Mucosa of rectum (tissue), 2 donors: ENCODE measurements around the gene MYORG.

Source experiments
- H3K27ac ChIP-seq, 2 donors: one replicate each; pipeline ENCODE4 v1.7.0; 2013; ENCODE audit warnings: inconsistent platforms in 2 of 2, low read depth in 2 of 2, low read length in 2 of 2
- H3K27me3 ChIP-seq, 2 donors: one replicate each; pipeline ENCODE4 v1.7.0; 2013; ENCODE audit warnings: low read length in 2 of 2; ENCODE audit not compliant: control insufficient read depth in 2 of 2, insufficient read depth in 2 of 2
- H3K36me3 ChIP-seq, 2 donors: one replicate each; pipeline ENCODE4 v1.7.0; 2013; ENCODE audit warnings: low read length in 2 of 2; ENCODE audit not compliant: control insufficient read depth in 2 of 2, insufficient read depth in 2 of 2
- H3K4me1 ChIP-seq, 2 donors: one replicate each; pipeline ENCODE4 v1.7.0; 2013; ENCODE audit warnings: low read length in 2 of 2, mild to moderate bottlenecking in 1 of 2; ENCODE audit not compliant: control insufficient read depth in 2 of 2, insufficient read depth in 2 of 2
- H3K4me3 ChIP-seq, 2 donors: one replicate each; pipeline ENCODE4 v1.7.0; 2013; ENCODE audit warnings: low read length in 2 of 2
- H3K9ac ChIP-seq, 2 donors: one replicate each; pipeline ENCODE4 v1.7.0; 2013; ENCODE audit warnings: low read length in 2 of 2, low read depth in 1 of 2, mild to moderate bottlenecking in 1 of 2
- H3K9me3 ChIP-seq, 2 donors: one replicate each; pipeline ENCODE4 v1.7.0; 2013; ENCODE audit warnings: low read length in 2 of 2; ENCODE audit not compliant: control insufficient read depth in 2 of 2
- donor health status: healthy.
- donor health status: Normal muscosa, but diverticular disease.

MYORG gene

DNA sequence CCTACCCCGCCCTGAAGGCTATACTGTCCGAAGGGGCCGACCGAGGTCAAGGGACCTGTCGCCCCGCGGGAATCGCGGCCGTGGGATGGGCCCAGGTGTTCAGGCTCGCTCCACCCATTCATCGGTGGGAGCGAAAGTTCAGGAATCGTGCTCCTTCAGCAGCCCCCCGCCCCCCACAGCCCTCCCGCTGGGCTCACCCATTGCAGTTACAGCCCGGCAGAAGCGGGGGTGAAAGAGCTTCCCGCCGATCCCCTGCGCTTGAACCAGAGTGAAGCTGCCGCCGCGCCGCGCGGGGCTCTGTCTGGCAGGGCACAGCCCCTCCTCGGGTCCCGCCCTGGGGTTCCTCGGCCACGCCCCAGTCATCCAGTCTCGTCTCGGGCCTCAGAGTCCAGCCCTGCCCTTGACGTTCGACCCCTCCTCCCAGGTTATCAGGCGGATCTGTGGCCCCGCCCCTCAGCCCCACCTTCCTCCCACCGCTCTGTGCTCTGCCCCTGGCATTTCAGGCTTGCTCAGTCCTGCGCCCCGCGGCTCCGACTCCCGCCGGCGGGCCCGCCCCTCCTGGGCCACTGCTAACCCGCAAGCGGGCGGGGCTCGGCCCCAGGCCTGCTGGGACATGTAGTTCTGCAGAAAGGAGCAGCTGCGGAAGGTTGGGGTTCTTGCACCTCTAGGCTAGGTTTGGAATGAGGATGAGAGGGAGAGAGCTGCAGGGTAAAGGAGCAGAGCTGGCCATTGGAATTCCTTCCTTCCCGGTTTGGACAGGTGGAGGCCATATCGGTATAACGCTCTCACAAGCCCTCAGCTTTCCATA is at the start of gene MYORG:
Gene MYORG (minus strand): TSS at position 303 of the 808 bp plus-strand sequence. CDS start 3,955 bp downstream, outside the sequence.
- Histone ChIP-seq H3K36me3 (peaks cover 6 to 9% of the 10 kb centered on the region in 2 donors), H3K27me3 (no peaks in the 10 kb centered on the region), H3K4me1 (peaks cover 37 to 43% of the 10 kb centered on the region in 2 donors), H3K9ac (peak within 1 kb of the TSS; percentile 94), H3K27ac (peak within 1 kb of the TSS; percentile 94 to 98), H3K4me3 (peak within 1 kb of the TSS; percentile 94 to 95), H3K9me3 (no peaks in the 10 kb centered on the region)

DNA sequence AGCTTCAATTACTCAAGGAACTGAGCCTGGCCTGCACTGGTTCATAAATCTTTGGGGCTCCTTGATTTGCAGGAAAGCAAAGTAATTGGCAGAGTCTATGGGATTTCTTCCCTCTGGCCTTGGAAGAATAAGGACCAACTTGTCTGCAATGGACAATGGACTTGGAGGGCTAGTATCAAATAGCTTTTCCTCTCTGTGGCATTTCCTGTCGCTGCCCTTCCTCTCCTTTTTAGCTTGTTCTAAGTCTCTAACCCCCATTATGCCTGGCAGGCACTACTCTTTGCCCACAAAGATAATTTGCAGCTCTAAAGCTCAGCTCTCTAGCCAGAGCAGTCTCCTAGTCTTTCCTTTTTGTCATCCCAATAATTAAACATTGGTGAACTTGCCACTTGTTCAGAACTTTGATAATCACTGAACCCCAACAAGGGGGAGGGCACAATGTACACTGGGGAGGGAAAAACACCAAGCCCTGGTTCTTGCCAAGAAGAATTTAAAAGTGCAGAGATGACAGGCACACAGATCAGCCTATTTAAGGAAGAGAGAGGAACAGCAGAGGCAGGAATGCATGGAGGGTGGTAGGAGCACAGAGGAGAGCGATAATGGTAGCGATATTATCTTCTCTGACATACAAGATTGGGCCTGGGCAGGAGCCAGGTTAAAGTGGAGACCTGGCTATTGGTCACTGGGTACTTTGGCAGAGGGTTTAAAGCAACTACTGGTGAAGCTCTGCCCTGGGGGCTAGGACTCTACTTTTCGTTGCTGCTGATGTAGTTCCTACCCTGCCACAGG is 43.2 kb upstream of the MYORG start:
- Histone ChIP-seq H3K27ac (no peak overlapping the region), H3K27me3 (no peaks in the 10 kb centered on the region), H3K36me3 (no peaks in the 10 kb centered on the region), H3K9me3 (no peaks in the 10 kb centered on the region), H3K9ac (no peak overlapping the region), H3K4me3 (no peak overlapping the region), H3K4me1 (no peaks in the 10 kb centered on the region)

DNA sequence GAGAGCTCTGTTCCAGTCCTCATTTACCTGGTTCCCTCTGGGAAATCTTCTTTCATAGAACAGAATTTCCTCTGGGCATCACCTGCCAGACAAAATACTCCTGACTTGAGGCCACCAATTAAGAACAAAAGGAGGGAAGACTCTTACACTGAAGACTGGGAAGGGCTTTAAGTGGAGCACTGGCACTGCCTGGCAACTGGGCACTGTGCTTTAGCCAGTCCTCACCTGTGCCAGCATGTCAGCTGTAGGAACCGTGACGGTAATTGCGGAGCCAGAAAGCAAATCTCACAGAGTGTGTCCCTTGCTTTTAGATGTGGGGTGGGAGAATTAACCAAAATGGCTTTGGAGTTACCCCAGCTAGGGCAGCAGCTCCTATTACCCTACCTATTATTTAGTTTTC is 41.0 kb upstream of the MYORG start:
- no peaks in the 10 kb centered on the region for H3K36me3 ChIP-seq

DNA sequence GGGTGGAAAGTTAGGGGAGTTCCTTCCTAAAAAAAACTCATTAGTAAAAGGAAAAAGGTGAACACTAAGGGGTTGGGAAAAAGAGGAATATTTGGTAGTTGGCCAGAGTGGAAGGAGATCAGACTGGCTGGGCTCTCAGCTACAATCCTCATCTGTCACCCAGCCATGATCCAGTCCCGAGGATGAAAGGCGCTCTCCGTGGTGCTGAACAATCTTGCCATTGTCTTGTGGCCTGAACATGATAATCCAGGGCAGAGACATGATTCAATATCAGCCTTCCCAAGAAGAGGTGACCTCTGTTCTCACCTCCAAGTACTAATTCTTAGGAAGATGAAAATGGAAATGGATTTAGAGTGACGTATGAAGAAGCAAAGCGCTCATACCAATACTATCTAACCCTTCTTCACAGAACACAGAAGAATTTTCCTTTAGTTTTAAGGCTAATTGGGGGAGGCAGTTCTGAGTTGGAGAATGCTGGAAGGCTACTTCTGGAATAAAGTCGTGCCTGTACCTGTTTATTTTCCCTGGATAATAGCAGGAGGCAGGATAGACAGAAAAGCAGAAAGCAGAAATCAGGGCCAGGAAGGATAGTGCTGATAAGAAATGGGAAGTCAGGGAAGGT is 36.6 kb upstream of the MYORG start:
- Histone ChIP-seq H3K4me1 (no peaks in the 10 kb centered on the region), H3K27ac (no peak overlapping the region), H3K36me3 (no peaks in the 10 kb centered on the region), H3K27me3 (no peaks in the 10 kb centered on the region), H3K9ac (no peak overlapping the region), H3K4me3 (no peak overlapping the region), H3K9me3 (no peaks in the 10 kb centered on the region)

More for the DNA sequence above, 41.0 kb upstream of the MYORG start:
- H3K27ac ChIP-seq: no peak overlapping the region
- no peak overlapping the region for H3K9ac ChIP-seq
- no peak overlapping the region for H3K4me3 ChIP-seq
- no peaks in the 10 kb centered on the region for H3K27me3 ChIP-seq
- H3K9me3 ChIP-seq: no peaks in the 10 kb centered on the region
- no peaks in the 10 kb centered on the region for H3K4me1 ChIP-seq

DNA sequence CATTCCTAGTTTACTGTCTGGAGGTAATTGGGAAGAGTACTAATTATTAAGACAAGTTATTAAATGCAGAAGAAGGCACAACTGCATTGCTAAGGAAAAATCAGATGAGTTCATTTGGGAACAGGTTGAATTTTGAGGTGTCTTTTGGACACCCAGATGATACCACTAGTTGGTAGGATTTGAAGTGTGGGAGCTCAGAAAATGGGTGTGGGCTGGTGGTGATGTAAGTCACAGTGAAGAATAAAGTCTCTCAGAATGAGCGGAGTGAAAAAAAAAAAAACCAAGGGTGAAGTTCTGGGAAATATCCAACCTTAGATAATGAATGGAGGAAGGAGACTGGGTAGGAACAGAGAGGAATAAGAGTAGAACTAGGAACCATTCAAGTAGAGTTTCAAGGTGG is 35.6 kb upstream of the MYORG start:
- Histone ChIP-seq H3K9ac (no peak overlapping the region), H3K27ac (no peak overlapping the region), H3K9me3 (no peaks in the 10 kb centered on the region), H3K4me1 (no peaks in the 10 kb centered on the region), H3K36me3 (no peaks in the 10 kb centered on the region), H3K27me3 (no peaks in the 10 kb centered on the region), H3K4me3 (no peak overlapping the region)

- no peaks in the 10 kb centered on the region for H3K9me3 ChIP-seq
- no peak overlapping the region for H3K27ac ChIP-seq
- no peaks in the 10 kb centered on the region for H3K27me3 ChIP-seq
- no peak overlapping the region for H3K9ac ChIP-seq
- H3K36me3 ChIP-seq: no peaks in the 10 kb centered on the region
- H3K4me1 ChIP-seq: no peaks in the 10 kb centered on the region
- no peak overlapping the region for H3K4me3 ChIP-seq
Measured at GRCh38 chr9:34409154-34409553, 32.5 kb upstream of the MYORG start.

- H3K36me3 ChIP-seq: no peaks in the 10 kb centered on the region
- no peak overlapping the region for H3K9ac ChIP-seq
- no peaks in the 10 kb centered on the region for H3K9me3 ChIP-seq
- H3K27ac ChIP-seq: no peak overlapping the region
- no peak overlapping the region for H3K4me3 ChIP-seq
- H3K27me3 ChIP-seq: no peaks in the 10 kb centered on the region
- H3K4me1 ChIP-seq: no peaks in the 10 kb centered on the region
Measured at GRCh38 chr9:34408173-34408572, 31.5 kb upstream of the MYORG start.

DNA sequence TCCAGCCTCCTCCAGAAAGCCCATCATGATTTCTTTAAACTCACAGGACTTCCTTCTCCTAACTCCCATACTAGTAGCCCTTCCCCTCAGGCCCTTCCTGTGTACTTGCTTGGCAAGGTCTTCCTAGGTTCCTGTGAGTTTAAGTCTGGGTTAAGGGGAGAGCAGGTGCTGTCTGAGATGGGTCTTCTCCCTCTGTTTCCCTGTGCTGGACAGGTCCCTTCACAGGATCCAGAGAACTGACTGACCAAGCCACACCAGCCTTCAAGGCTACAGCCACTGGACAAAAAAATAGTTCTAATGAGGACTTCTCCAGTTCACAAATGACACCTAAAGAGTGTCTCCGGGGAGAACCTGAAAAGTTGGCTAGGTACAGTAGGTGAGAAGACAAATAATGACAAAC is 29.5 kb upstream of the MYORG start:
- H3K36me3 ChIP-seq: peaks cover 0 to 2% of the 10 kb centered on the region in 2 donors
- H3K4me1 ChIP-seq: no peaks in the 10 kb centered on the region
- no peak overlapping the region for H3K9ac ChIP-seq
- H3K4me3 ChIP-seq: no peak overlapping the region
- H3K27ac ChIP-seq: no peak overlapping the region
- H3K9me3 ChIP-seq: no peaks in the 10 kb centered on the region
- H3K27me3 ChIP-seq: no peaks in the 10 kb centered on the region

DNA sequence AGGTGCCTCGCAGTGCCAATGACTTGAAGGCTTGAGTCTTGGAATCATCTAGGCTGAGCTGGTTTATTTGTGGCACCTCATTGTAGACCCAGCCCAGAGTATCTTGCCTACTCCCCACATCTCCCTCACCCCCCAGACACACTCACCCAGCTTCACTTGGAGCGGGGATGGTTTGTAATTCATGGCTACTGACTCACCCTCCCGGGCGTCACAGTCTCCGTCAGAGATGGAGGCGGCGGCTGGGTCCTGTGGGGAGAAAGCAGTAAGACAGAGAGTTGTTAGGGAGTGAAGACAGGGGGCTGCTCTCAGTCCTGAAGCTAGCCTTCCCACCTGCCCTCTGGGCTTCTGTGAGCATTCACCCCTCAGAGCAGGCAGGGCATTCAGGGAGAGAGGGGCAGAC is 29.0 kb upstream of the MYORG start:
- H3K4me3 ChIP-seq: no peak overlapping the region
- peaks cover 0 to 2% of the 10 kb centered on the region in 2 donors for H3K36me3 ChIP-seq
- no peaks in the 10 kb centered on the region for H3K27me3 ChIP-seq
- no peaks in the 10 kb centered on the region for H3K9me3 ChIP-seq
- no peak overlapping the region for H3K27ac ChIP-seq
- H3K9ac ChIP-seq: no peak overlapping the region
- no peaks in the 10 kb centered on the region for H3K4me1 ChIP-seq
